HG03196 (cell line): ENCODE data around the gene VPS72.
A peak's percentile ranks its signal among the peaks of the same experiment; 100 is the strongest.

Experiments
- ATAC-seq: cut with Tn5 transposase; IDR thresholded peaks from one replicate; pipeline ENCODE4 v1.9.1; 2021; ENCODE audit not compliant: unreplicated experiment

Gene VPS72

GRCh38 chr1:151146072-151146411 is 44.0 kb downstream of the VPS72 start:
- no peak for ATAC-seq

DNA sequence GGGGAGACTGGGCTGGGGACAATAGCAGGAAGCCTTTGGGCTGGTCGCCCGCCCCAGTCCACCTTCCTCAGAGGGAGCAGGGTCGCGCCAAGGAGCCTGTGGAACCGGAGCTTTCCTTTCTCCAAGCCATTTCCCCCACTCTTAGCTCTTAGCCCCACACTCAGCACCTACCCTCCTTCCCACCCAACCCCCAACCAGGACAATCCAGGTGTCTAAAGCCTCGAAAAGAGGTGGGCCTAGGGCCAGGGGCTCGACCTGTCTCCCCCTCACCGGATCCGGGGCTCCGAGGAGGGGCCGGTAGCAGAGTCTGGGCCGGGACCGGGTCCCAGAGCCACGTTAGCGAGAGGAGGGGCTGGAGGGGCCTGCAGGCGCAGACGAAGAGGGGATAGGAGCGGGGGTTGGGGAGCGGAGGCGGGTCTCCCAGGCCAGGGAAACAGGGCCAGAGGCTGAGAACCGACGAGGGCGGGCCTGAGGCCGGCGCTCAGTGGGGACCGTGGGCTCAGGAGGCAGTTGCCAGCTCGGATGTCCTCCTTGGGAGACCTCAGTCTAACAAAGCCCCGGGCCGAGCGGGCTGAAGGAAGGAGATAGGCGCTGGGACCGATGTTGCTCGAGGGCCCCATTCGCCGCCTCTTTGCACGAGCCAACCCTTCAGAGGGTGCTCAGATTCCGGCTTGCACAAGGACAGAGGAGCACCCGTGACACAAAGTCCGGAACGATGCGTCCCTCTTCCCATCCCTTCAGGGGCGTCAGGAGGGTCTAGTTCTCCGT is 44.5 kb downstream of the VPS72 start:
- ATAC-seq: no peak

GRCh38 chr1:151144474-151145303 is 45.3 kb downstream of the VPS72 start:
- ATAC-seq: no peak

DNA sequence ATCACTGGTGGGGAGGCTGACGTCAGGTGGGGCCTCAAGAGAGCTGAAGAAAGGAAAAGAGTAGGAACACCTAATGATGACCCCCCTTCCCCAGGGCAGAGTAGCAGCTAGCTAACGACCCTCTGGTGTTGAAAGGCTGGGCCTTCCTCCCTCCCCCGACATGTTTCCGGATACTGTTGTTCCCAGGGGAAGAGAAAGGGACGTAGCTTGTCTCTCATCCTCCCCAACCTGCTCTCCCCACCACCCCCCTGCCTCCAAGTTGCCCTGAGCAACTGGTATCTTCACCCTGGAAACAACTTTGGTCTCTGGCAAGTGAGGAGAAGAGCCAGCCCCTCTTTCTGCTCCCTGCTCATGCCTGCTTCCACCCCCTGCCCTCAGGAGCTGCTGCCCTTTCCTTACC is 46.0 kb downstream of the VPS72 start:
- no peak for ATAC-seq

DNA sequence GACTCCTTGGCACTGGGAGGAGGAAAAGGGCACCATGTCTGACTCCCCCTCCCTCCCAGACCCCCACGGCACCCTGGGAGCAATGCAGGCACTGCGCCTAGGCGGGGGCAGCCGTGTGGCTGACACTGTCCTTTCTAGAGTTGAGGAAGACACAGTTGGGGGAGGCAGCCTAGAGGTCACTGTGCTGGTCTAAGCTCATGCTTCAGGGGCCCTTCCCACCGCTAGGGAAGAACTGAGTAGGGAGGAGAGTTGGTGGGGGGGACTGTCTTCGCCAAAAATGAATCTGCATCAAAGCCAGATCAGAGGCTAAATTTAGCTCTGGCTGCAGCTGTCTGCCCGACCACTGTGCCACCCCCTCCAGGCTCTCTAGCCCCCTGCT is 47.0 kb downstream of the VPS72 start:
- no peak for ATAC-seq

- ATAC-seq: no peak
These were observed 47.5 kb downstream of the VPS72 start for GRCh38 chr1:151142411-151143056.

GRCh38 chr1:151137789-151138188 is 52.2 kb downstream of the VPS72 start:
- ATAC-seq: no peak

DNA sequence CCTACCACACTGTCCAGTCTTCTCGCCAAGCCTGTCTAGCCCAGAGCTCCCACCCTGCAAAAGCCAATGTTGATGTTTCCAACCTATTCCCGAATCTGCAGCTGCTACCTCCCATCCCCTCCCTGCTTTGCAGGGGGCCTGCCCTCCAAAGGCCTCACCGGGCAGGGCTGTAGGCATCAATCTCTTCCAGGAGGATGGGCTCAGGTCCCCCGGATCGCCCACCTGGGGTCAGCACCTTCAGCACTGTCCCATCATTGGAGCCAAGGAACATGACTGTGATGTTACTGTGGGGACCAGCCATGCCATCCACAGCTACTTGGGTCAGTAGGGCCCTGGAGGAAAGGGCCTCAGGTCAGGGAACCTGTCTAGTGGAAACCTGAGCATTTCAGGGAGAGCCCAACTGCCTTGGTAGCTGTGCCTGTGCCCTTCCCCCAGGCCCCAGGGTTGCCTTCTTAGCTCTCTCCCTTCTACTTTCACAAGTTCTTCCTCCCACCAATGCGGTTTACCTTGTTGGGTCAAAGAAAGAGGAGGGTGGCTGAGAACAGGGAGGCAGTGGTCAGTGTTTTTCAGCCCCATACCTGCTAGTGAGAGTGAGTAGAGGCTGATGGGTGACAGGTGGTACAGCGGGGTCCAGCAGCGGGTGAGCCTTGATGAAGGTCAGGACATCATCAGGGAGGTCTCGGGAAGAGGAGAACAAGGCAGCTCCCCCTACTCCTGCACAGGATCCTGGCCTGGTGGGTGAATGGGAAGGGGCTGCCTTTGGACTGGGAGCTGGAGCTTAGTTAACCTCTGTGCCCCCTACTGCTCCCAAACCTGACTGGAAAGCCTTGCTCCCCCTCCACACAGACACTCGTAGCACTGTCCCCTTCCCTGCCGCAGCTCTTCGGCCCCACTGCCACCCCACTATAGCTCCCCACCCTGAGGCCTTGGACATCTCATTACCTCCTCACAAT is 54.3 kb downstream of the VPS72 start:
- ATAC-seq: no peak

GRCh38 chr1:151134991-151135390 is 55.0 kb downstream of the VPS72 start:
- no peak for ATAC-seq

DNA sequence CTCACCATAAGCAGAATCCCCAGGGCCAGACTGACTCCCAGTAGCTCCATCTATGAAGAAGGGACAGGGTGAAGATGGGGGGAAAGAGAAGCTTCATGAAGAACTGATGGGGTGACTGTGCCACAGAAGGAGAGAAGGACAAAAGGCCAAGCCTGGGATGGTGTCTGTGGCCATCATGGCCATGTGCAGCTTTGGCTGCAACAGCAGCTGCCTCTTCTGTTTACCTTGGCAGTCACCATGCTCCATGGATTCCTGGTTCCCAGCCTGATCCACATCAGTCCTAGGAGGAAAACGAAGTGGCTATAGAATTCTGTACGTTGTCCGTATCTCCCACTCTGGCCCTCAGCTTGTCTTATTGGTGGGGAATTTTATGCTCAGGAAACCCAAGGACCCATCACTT is 55.6 kb downstream of the VPS72 start:
- no peak for ATAC-seq

DNA sequence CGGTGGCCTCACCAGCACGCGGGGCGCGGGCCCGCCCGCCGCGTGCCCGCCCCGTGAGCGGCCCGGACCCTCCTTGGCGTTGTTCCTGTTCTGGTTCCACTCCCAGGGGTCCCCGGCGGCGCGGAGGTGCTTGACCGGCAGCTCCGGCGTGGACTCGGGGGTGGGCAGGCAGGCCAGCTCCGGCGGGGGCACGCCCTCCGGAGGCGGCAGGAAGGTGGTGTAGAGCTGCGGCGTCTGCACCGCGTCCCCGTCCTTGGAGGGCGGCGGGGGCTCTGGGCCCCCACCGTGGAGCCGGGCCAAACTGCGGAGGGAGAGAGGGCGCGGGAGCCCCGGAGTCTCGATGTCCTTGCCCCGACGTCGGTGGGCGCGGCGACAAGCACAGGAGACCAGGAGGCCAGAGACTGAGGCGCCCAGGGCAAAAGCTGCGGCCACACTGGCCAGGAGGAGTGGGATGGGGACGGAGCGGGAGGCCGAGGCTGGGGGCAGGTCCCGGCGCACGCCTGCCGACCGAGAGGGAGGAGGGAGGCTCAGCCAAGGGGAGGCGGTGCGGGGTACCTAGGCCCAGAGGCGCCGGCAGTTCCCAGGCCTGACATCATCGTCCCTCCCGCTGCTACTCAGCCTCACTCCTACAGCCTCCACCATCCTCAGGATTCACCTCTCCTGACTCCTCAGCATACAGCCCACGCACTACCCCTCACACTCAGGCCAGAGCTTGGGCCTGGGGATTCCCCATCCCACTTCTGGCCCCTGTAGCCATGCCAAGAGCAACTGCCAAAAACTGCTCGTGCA is 56.8 kb downstream of the VPS72 start:
- ATAC-seq: no peak

- ATAC-seq: no peak
These were observed 57.5 kb downstream of the VPS72 start for GRCh38 chr1:151132335-151133017.

DNA sequence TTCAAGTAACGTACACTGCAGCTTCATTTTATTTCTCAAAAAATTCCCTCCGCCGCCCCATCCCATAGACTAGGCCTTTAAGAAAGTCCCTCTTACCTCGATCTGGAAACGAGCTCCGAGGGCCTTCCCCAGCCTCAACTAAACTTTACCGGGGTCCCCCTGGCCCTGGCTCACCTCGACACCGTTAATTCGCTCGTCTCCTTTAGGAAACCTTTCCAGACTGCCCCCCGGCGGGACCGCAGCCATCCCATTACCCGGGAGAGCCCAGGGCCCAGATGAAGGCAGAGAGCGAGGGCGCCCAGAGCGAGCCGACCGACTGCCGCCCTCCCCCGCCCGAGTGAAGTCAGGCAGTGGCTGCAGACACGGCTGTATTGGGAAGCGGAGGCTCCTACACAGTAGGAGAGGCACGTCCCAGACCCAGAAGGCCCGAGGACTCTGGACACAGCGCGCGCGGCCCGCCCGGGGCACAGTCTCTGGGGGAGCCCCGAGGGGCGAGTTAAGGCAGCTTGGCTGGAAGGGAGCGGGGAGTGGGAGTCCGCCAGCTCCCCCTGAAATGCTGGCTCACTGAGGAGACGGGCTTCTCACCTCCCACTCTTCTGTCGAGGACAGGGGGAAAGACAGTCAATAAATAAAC is 58.2 kb downstream of the VPS72 start:
- no peak for ATAC-seq

- ATAC-seq: peak; percentile 57
These were observed 58.9 kb downstream of the VPS72 start for GRCh38 chr1:151130987-151131586.

DNA sequence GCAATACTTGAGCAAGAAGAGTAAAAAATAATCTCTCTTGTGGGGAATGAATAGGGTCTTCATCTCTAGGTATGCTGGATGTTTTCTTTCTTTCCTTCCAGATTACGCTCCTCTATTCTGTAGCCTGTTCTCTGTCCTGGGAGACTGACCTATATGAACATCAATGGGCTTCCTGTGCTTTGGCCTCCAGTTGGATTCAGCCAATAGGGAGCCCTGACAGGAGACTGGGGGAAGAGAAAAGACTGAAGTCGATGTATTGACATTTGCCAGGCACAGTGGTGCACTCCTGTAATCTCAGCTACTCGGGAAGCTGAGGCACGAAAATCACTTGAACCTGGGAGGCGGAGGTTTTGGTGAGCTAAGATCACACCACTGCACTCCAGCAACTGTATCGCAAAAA is 61.2 kb downstream of the VPS72 start:
- ATAC-seq: no peak
